ENCODE data around the gene GRB14. TPM values are rescaled to one million over a fixed set of nuclear protein-coding genes. Genes with fewer than 3 reads are reported as not detected.
A peak's percentile ranks its signal among the peaks of the same experiment; 100 is the strongest.

GRB14 gene
- total RNA-seq, 1 donor from 2014 or later: not detected

DNA sequence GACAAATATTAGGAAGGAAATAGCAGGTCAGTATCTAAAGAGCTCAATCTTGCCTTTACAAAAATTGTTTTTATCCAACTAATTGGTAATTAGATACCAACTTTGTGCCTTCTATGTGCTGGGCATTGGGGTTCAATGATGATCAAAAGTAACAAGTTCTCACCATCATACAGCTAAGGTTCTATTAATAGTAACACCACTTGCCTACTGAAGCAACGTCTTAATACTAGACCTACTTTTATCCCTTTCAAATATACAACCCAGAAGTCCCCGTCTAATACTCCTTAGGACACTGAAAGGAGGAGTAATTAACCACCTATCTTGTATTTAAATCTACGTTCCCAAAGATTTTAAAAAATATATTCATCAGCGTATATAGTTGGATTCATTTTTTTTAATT, 59.3 kb downstream of the GRB14 start:
- POLR2A ChIA-PET: no interaction called here
- DNase-seq: no peak
- CTCF ChIA-PET: interaction anchor here (1.0 kb wide), 2 partner anchors 10 to 43 kb away, joined by 3 read pairs; no protein-coding TSS in a partner anchor
- H3K4me1 Mint-ChIP-seq: peaks cover 6% of the 10 kb centered on the region
- TF ChIP-seq, protein P1, sequence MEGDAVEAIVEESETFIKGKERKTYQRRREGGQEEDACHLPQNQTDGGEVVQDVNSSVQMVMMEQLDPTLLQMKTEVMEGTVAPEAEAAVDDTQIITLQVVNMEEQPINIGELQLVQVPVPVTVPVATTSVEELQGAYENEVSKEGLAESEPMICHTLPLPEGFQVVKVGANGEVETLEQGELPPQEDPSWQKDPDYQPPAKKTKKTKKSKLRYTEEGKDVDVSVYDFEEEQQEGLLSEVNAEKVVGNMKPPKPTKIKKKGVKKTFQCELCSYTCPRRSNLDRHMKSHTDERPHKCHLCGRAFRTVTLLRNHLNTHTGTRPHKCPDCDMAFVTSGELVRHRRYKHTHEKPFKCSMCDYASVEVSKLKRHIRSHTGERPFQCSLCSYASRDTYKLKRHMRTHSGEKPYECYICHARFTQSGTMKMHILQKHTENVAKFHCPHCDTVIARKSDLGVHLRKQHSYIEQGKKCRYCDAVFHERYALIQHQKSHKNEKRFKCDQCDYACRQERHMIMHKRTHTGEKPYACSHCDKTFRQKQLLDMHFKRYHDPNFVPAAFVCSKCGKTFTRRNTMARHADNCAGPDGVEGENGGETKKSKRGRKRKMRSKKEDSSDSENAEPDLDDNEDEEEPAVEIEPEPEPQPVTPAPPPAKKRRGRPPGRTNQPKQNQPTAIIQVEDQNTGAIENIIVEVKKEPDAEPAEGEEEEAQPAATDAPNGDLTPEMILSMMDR (IDR thresholded peaks at IDR 0.05): no peak
- ATAC-seq (ENCODE audit: low read depth): no peak
- H3K4me3 Mint-ChIP-seq: no peak overlapping the region
- H3K36me3 Mint-ChIP-seq (ENCODE audit: low read depth): no peaks in the 10 kb centered on the region
- H3K27ac Mint-ChIP-seq: no peak overlapping the region
- H3K9me3 Mint-ChIP-seq: no peaks in the 10 kb centered on the region
- H3K27me3 Mint-ChIP-seq: no peaks in the 10 kb centered on the region
- intact Hi-C loops (cut with micrococcal nuclease): loop anchor here (2.0 to 5.0 kb wide), 2 partner anchors 350 to 641 kb away; no protein-coding TSS in a partner anchor

DNA sequence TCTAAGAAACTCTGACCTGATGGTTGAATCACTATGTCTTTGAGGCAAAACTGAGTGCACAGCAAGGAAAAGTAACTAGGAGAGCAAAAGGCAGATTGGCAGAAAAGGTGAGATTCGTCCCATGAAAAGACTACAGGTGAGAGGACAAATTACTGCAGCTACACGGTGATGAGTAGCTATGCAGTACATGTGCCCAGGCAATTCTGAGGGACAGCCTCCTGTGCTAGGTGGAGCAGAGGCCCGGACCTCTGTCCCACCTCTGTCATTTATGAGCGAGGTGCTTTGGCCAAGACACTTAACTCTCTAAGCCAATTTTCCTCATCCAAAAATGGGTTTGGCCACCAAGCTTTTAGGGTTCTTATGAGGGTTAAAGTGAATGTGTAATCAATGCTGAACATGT, 59.9 kb downstream of the GRB14 start:
- intact Hi-C loops (cut with micrococcal nuclease): loop anchor here (2.0 to 5.0 kb wide), 2 partner anchors 351 to 641 kb away; no protein-coding TSS in a partner anchor
- TF ChIP-seq, protein P1 (IDR thresholded peaks at IDR 0.05): no peak
- Mint-ChIP-seq H3K27me3 (no peaks in the 10 kb centered on the region), H3K9me3 (no peaks in the 10 kb centered on the region), H3K36me3 (ENCODE audit: low read depth) (no peaks in the 10 kb centered on the region), H3K4me1 (peaks cover 6% of the 10 kb centered on the region), H3K27ac (no peak overlapping the region), H3K4me3 (no peak overlapping the region)
- ChIA-PET POLR2A (no interaction called here), CTCF (interaction anchor here (1.0 to 1.8 kb wide), 4 partner anchors 10 to 341 kb away, joined by 3 to 6 read pairs (median 3); no protein-coding TSS in a partner anchor)
- DNase-seq (no peak), ATAC-seq (ENCODE audit: low read depth) (no peak)

DNA sequence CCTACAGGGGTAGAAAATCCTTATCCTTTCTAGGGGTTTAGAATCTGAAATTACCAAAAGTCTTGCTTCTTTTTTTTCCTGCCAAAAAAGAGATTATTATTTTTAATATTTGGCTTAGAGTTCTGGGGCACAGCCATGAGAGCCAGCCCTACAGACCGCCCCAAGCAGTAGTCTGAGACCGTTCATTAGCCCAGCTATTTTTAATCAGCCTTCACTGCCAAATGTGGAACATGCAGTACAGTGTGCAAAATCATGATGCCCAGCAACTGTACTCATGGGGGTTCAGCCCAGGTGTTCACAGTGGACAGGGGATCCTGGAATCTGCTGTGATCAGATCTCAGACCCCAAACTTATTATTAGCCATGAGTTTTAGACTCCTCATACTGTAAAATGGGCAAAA, 60.4 kb downstream of the GRB14 start:
- intact Hi-C loops (cut with micrococcal nuclease): loop anchor here (2.0 to 5.0 kb wide), 2 partner anchors 351 to 642 kb away; no protein-coding TSS in a partner anchor
- no peaks in the 10 kb centered on the region for H3K9me3 Mint-ChIP-seq
- ChIA-PET CTCF (interaction anchor here (0.7 to 1.8 kb wide), 5 partner anchors 17 to 1212 kb away, joined by 3 to 6 read pairs (median 3); partner anchors contain the start of gene SCN3A), POLR2A (no interaction called here)
- H3K27me3 Mint-ChIP-seq: no peaks in the 10 kb centered on the region
- H3K4me3 Mint-ChIP-seq: no peak overlapping the region
- no peaks in the 10 kb centered on the region for H3K36me3 Mint-ChIP-seq (ENCODE audit: low read depth)
- H3K27ac Mint-ChIP-seq: no peak overlapping the region
- H3K4me1 Mint-ChIP-seq: peaks cover 6% of the 10 kb centered on the region
- TF ChIP-seq, protein P1 (IDR thresholded peaks at IDR 0.05): no peak
- DNase-seq (no peak), ATAC-seq (ENCODE audit: low read depth) (no peak)

DNA sequence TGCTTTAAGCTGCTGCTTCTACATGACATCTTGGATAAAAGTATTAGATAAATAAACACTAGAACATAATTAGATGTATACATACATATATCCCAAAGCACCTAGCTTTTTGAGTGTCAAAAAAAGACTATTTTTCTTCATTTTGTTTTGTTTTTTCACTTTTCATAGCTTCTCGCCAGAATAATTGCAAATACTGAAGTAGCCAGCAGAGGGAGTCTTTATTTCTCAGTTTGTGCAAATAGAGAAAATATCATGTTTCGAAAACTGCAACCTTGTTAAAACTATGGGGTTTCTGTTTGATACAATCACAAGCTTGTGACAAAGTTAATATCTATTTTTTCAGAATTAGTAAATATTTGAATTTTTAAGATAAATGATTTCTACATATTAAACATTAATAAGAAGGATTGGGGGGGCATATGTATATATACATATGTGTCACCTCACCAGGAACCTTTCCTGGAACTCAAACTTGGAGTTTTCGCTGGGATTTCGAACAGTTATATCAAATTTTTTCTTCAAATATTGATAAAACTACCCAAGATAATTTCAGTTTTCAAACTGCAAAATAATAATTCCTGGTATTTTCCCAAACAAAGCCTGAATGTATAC, 61.0 kb downstream of the GRB14 start:
- POLR2A ChIA-PET: no interaction called here
- CTCF ChIA-PET: interaction anchor here (0.7 to 1.8 kb wide), 7 partner anchors 16 to 1568 kb away, joined by 3 to 6 read pairs (median 3); partner anchors contain the start of genes SCN1A and SCN3A

DNA sequence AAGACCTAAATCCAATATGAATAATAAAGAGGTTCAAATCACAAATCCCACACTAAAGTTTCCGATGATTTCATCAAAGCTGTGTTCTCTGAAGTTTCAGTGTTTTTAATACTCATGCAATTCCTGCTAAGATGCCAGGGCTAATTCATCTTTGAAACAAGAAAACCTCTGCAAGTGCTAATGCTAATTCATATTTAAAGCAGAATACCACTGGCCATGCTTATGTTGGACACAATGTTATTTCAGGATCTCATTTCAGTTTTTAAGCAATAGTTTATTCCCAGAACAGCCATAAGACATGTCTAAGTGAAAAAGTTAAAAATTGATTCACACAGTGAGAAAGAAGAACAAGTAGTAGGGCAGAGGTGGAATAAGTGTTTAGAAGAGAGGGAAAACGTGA, 62.8 kb downstream of the GRB14 start:
- TF ChIP-seq, protein P1 (IDR thresholded peaks at IDR 0.05): no peak
- no peaks in the 10 kb centered on the region for H3K9me3 Mint-ChIP-seq
- H3K4me1 Mint-ChIP-seq: peaks cover 6% of the 10 kb centered on the region
- ATAC-seq (ENCODE audit: low read depth) (no peak), DNase-seq (no peak)
- H3K36me3 Mint-ChIP-seq (ENCODE audit: low read depth): no peaks in the 10 kb centered on the region
- no peak overlapping the region for H3K4me3 Mint-ChIP-seq
- no peak overlapping the region for H3K27ac Mint-ChIP-seq
- POLR2A ChIA-PET: no interaction called here
- no peaks in the 10 kb centered on the region for H3K27me3 Mint-ChIP-seq
- intact Hi-C loops (cut with micrococcal nuclease): no loop called here
- CTCF ChIA-PET: no interaction called here

More for the DNA sequence above, 61.0 kb downstream of the GRB14 start:
- intact Hi-C loops (cut with micrococcal nuclease): loop anchor here (2.0 to 5.0 kb wide), 2 partner anchors 352 to 643 kb away; no protein-coding TSS in a partner anchor
- Mint-ChIP-seq H3K27me3 (no peaks in the 10 kb centered on the region), H3K27ac (no peak overlapping the region), H3K4me3 (no peak overlapping the region), H3K9me3 (no peaks in the 10 kb centered on the region), H3K4me1 (peaks cover 6% of the 10 kb centered on the region), H3K36me3 (ENCODE audit: low read depth) (no peaks in the 10 kb centered on the region)
- ATAC-seq (ENCODE audit: low read depth) (no peak), DNase-seq (no peak)
- TF ChIP-seq, protein P1 (IDR thresholded peaks at IDR 0.05): peak; percentile 81
